NCI-H526 treated with DMSO at 0.1 percent for 48 hours (cell line): Measurements from ENCODE around the gene EEF1AKMT3.

Experiments used
- DNase-seq: peaks from one replicate; lab custom pipeline; 2025; lab: John Stamatoyannopoulos, UW

The EEF1AKMT3 gene

GRCh38 chr12:57772429-57773322 lies at the start of gene EEF1AKMT3:
Gene EEF1AKMT3 (plus strand): TSS chr12:57772614. CDS start chr12:57772725, 111 bp downstream.
- no peak for DNase-seq

DNA sequence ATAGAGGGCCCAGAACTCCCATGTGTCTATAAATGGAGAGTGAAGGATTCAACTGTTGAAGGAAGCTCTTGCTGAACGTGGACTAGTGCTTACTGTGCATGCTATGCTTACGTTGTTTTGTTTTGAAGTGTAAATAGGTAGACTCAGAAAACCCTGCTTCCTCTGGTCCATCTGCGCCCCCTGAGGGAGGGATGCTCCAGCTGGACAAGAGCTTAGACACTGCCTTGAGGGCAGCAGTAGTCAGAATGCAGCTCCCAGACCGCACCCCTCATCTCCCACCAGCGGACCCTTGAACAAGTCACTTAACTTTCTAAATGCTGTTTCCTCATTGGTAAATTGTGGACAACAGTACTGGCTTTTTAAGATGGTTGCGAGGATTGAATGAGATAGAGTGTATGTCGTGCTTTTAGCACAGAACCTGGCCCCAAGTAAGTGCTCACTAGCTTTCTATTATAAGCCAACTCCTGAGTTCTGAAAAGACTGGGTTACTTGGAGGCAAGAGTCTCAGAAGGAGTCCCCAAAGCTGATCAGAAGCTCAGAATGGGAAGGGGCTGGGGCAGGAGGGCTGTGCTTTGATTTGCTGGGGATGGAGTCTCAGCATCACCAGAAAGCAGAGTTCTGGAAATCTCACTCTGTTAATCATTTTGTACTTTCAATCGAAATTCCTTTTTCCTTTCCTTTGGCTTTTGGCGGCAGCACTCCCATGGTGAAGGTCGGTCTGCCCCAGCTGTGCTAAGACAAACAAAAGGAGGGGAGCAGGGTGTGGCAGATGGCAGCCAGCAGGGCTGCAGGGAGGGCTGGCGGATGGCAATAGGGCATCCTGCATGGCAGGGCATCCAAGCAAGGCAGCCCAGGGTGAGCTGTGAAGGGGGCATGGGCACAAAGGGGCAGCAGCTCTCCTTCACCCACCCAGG lies 49.4 kb upstream of the EEF1AKMT3 start:
- DNase-seq: no peak

DNA sequence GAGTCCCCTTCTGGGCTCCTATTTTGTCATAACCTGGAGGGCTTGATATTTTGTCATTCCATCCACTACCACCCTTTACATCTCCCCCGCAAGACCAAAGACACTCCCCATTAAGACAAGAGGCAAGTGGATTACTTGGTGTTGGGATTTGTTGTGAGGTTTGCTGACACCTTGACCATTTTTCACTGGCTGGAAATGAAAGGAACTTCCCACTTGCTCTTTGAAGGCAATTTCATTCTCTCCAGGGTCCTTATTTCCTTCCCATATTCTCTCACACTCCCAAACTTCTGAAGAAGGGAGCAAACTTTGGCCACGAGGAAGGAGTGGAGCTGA lies 48.8 kb upstream of the EEF1AKMT3 start:
- DNase-seq: no peak

GRCh38 chr12:57724003-57724935 lies 48.1 kb upstream of the EEF1AKMT3 start:
- DNase-seq: no peak

DNA sequence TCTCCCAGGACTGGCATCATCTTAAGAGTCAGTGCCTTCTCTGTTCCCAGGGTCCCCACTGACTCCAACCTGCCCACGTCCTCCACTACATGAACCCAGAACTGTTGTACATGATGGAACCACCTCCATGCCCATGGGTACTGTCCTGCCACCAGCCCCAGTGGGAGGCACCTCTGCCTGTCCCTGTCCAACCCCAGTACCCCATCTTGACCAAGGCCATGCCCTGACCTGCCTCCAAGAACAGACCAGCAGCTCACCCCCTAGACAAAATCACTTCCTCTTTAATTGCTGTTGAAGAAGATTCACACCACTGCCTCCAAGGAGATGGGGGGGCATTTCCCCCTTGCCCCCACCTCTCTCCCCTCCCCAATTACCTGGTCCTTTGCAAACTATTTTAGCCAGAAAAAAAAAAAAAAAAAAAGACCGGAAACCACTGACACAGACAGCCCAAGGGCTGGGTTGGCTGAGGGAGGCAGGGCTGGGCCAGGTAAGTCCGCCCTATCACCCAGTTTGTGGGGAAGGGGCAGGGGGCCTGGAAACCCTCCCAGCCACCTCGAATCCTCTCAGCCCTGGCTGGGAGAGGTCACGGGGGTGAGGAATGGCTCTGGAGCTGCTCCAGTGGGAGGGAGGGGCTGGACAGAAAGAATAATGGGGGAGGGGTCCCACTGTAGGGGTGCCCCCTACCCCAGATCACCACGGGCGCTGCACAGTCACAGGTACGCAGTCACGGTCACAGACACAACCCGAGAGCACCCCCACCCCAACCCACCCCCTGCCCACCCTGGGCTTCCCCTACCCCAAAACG lies 47.3 kb upstream of the EEF1AKMT3 start:
- no peak for DNase-seq

GRCh38 chr12:57725851-57726150 lies 46.6 kb upstream of the EEF1AKMT3 start:
- no peak for DNase-seq

- peak; percentile 82 for DNase-seq
These were observed 46.1 kb upstream of the EEF1AKMT3 start for GRCh38 chr12:57726151-57726883.

GRCh38 chr12:57726884-57727757 lies 45.3 kb upstream of the EEF1AKMT3 start:
- no peak for DNase-seq

- DNase-seq: no peak
These were observed 44.5 kb upstream of the EEF1AKMT3 start for GRCh38 chr12:57727758-57728395.

DNA sequence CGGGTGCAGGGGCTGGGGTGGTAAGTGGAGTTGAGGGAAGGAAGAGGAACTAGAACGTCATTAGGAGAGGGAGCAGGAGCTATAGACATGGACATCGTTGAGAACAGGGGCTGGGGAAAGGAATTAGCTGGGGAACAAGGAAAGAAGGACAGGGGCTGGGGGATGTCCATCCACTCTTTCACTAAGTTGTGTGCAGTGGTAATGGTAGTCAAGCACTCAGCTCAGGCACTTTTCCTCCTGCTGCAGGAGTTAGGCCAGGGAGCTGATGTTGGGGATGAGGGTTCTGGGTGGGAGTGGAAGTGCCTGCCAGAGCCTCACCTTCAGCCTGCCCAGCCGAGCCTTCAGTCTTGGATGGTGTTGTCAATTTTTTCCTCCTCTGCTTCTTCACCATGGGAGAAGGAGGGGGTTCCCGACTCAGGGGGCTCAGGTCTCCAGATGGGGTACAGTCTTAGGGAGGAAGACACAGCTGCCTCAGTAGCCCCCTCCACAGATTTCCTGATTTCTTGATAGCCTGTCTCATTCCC lies 43.0 kb upstream of the EEF1AKMT3 start:
- no peak for DNase-seq

GRCh38 chr12:57730336-57731067 lies 41.9 kb upstream of the EEF1AKMT3 start:
- no peak for DNase-seq

GRCh38 chr12:57731411-57732080 lies 40.9 kb upstream of the EEF1AKMT3 start:
- DNase-seq: no peak

DNA sequence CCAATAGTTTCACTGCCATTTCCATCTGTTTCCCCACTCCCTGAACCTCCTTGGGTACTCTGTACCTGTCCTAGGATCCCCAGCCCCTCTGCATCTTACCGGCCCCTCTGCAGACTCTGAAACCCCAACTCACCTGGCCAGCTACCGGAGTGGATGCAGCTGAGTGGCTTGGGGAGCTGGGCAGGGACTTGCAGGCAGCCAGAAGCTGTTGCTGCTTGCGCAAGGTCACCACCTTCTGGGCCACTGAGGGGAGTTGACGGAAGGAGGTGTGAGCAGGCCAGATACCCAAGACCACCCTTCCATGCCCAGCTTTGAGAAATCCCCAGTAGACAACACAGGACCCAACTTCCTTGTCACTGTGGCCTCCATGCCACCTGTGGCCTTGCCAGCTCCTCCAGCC lies 40.1 kb upstream of the EEF1AKMT3 start:
- DNase-seq: no peak

GRCh38 chr12:57732726-57733593 lies 39.5 kb upstream of the EEF1AKMT3 start:
- DNase-seq: no peak

DNA sequence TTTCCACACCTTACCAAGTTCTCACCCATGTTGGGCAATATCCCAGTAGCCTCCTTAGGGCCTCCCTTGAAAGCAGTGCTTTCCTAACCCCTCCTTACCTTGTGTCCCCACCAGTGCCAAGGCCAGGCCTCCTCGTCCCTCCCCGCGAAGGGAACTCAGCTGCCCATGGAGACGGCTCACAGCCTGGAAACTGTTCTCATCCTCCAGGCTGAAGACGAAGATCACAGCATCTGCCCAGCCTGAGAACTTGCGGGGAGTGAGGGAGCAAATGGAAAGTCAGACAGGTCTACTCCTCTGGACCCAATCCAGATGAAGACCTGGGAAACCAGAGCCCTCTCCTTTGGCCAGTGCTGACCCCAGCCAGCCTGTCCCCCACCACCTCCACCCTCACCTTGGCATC lies 38.5 kb upstream of the EEF1AKMT3 start:
- DNase-seq: no peak

DNA sequence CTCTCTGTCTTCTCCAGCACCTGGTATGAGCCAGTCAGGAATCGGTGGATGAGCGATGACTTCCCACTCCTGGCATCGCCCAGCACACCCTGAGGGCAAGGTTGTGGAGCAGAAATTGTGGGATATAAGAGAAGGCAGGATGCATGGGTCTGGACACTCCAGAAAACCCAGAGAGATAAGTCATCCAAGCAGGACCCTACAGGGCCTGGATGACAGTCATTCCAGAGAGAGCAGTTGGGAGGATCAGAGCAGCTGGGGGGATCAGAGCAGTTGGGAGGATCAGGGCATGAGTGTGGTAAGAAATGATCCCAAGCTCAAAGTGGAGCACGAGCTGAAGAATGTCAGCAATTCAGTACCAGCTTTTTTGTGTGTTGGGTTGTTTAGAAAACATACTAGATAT lies 37.8 kb upstream of the EEF1AKMT3 start:
- DNase-seq: no peak
